UCSD-AML1 (cell line): ENCODE data around the gene TMPRSS5.

Experiments
- DNase-seq: peaks from one replicate; lab custom pipeline; 2025; ENCODE audit not compliant: unreplicated experiment; lab: John Stamatoyannopoulos, UW

Gene TMPRSS5

DNA sequence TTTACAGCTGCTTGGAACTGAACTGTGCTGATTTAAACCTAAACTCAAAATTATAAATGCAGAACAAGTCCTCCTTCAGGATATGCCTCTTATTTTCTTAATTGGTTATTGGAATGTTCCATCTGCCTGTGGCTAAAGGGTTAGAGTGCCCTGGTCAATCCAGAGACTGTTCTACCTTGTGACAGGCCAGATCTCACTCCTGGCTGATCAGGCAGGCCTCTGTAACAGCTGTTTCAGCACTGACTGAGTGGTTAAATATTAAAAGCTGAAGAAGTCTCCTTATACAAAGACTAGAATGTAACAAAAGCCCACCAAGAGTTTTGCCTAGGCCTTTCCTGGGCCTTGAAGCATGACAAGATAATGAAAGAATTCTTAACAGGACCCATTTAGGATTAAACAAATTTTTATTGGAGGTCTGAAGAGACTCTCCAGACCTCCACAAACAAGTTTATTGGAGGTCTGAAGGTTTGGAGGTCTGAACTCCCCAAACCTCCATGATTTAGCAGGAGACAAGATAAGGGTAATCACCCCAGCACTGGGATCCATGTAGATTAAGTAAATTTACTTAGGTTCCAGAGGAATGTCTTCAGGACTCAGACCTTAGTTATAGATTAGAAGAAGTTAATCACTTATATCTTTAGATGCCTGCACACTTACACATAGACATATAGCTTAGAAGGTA is 35.8 kb downstream of the TMPRSS5 start:
- DNase-seq: no peak

DNA sequence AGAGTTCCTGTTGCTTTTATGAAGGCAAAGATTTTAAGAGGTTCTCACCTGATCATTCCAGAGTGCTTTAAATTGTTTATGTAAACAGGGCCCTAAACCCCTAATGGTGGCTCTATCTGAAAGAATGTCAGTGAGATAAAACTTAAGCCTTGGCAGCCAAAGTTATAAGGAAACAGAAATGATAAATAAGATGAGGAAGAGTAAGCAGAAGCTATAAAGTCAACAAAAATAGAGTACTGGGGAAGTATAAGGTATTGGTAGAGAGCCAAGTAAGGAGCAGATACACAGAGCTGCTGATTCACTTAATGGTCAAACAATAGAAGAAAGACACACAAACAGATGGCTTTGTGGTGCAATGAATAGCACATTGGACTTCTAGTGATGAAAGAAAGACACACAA is 37.9 kb downstream of the TMPRSS5 start:
- no peak for DNase-seq

DNA sequence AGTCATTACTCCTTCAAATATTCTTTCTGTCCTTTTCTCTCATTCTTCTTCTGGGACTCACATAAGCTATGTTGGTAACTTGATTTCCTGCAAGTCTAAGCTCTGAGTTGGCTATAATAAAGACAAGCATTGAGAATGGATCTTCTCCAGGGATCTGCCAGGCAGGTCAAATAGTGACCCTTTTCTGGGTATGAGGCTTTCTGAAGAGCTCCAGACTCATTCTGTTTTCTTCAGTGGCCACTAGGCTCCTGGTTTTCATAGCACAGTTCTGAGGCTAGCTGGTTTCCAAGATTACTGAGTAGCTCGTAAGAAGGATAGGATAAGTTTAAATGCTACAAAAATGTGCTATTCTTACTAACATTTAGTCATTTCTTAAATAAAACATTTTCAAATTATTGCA is 38.3 kb downstream of the TMPRSS5 start:
- DNase-seq: no peak

DNA sequence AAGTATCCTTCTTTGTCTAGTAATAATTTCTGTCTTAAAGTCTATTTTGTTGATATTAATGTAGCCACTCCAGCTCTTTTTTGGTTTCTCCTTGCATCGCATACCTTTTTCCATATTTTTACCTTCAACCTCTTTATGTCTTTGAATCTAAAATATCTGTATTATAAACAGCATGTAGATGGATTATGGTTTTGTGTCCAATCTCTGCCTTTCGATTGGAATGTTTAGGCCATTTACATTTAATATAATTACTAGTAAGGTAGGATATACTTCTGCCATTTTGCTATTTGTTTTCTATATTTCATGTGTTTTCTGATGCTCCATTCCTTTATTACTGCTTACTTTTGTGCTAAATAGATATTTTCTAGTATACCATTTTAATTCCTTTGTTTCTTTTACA is 39.5 kb downstream of the TMPRSS5 start:
- DNase-seq: no peak

DNA sequence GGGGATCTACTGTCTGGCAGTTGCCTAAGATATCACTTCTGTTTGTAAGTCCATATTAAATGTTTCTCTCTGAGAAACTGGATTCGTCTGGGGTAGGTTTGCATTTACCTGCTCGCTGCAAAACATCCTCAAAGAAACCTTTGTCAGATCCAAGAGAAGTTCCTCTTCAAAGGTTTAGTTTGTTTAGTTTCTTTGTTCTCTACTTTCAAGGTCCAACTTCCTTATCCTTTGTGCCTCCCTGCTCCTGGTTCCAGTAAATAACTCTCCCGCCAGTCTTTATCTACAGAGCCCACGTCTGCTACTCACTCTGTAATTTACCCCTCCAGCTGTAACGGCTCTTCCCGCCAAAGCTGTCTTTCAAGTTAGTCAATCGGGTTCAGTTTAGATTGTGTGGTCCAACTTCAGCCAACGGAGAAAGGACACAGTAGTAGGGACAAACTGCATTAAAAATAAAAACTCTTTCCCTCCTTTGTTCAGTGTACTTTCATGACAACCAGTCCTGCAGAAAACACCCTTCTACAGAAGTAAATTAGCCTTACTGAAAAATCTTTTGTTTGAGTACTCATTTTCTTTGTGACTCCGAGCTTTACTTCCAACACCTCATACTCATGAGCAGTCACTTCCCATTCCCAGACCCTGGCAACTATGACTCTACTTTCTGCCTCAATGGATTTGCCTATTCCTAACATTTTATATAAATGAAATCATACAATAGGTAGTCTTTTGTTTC is 41.0 kb downstream of the TMPRSS5 start:
- DNase-seq: no peak

DNA sequence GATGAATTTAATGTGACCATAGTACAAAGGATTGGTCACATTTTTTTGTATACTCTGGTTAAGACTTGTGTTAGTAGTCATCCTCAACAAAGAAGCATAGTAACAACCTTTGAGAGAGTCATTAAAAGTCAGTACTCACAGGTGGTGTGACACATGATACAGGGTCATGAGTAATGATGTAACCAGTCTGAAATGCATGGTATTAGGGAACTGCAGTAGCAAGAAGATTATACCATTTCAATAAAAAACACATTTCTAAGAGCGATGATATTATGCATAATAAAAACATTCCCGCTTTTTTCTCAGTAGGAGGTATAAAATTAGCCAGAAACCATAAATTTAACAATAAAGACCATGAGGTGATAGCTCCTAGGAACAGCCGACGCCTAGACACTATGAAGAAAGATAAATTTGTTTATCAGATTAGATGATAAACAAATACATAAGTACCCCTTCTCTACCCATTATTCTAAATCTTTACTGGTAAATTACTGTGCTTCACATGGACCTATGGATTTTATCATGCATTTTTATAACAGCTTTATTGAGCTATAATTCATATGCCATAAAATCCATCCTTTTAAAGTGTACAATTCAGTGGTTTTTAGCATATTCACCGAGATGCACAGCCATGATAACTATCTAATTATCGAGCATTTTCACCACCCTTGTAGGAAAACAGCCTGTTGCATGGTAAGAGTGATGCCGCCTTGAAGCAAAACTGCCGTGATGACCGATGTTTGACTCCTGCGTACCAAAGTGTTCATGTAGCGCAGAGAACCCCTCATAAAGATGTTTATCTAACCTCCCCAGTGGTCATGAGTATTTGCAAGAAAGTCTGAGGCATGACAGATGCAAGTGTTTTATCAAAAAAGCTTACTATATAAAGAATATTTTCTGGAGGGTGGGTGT is 41.8 kb downstream of the TMPRSS5 start:
- DNase-seq: no peak

DNA sequence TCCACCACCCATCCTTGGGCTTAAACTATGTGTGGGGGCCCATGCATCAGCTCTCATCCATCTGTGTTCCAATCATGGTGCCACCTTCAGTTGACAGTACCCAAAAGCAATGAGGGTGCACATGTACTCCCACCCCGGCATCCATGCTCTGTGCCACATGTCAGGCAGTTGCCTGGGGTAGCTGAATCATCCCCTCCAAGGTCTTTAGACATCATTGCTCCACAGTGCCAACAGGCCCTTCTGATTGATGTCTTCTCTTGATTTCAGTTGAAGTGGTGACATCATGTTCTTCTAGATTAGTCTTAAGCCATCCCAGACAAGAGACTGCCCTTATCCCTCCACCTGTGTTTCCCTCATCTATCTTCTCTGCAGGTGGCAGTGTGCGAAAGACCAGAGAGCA is 42.5 kb downstream of the TMPRSS5 start:
- no peak for DNase-seq

DNA sequence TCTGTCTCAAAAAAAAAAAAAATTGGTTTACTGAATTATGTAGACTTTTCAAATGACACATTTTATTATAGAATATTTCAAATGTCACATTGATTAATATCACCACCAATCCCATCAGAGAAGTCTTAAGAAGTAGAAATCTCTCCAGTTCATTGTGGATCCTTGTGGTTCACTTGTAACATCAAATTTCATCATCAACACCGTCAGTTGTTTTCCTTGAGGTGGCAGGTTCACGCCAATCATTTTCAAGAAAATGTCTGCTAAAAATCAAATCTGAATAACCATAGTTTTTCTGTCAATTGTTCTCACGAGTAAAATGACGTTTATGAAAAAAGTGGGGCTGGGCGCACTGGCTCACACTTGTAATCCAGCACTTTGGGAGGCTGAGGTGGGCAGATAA is 50.3 kb downstream of the TMPRSS5 start:
- DNase-seq: no peak

DNA sequence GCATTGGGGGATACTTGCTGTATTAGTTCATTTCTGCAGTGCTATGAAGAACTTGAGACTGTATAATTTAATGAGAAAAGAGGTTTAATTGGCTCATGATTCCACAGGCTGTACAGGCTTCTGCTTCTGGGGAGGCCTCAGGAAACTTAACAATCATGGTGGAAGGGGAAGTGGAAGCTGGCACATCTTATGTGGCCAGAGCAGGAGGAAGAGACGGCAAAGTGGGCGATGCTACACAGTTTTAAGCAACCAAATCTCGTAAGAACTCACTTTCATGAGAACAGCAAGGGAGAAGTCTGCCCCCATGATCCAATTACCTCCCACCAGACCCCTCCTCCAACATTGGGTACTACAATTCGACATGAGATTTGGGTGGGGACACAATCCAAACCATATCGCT is 55.1 kb downstream of the TMPRSS5 start:
- no peak for DNase-seq

DNA sequence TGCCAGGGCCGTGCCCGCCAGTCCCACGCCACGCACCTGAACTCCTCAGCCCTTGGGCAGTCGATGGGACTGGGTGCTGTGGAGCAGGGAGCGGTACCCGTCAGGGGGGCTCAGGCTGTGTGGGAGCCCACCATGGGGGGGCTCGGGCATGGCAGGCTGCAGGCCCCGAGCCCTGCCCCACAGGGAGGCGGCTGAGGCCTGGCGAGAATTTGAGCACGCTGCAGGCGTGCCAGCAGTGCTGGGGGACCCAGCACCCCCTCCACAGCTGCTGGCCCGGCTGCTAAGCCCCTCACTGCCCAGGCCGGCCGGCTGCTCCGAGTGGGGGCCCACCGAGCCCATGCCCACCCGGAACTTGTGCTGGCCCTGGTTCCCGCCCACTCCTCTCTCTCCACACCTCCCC is 56.8 kb downstream of the TMPRSS5 start:
- DNase-seq: no peak

DNA sequence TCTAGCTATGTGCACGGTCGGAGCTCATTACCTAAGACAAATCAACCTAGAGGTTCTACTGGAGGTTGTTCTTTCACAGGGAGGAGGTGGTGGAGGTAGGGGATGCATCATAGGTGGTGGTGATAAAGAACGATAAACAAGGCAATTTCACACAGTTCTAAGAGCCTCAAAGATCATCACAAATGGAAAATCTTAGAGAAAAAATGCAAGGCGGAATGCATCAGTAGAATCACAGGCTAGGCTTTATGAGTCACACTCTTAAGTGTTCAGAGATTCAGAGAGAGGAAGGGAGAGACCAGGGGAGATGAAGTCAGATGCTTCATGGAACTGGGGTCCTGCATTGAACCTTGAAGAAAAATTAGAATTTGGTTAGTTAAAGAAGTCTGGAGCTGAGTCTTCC is 58.3 kb downstream of the TMPRSS5 start:
- no peak for DNase-seq

DNA sequence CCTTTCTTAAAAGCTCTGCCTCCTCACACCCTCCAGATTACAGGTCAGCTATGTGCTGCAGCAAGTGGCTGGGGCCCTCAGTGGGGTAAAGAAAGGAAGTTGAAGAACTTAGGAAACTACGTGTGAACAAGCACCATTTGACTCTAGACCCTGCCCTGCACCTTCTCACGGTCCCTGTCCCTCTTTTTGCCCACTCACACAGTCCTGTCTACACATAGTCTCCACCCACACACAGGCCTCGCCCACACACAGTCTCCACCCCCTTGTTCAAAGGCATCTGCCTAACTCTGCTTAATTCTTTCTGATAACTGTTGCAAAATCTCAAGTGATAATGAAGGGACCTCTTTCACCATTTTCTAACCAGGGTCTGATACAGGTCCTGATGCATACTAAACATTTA is 59.0 kb downstream of the TMPRSS5 start:
- no peak for DNase-seq

DNA sequence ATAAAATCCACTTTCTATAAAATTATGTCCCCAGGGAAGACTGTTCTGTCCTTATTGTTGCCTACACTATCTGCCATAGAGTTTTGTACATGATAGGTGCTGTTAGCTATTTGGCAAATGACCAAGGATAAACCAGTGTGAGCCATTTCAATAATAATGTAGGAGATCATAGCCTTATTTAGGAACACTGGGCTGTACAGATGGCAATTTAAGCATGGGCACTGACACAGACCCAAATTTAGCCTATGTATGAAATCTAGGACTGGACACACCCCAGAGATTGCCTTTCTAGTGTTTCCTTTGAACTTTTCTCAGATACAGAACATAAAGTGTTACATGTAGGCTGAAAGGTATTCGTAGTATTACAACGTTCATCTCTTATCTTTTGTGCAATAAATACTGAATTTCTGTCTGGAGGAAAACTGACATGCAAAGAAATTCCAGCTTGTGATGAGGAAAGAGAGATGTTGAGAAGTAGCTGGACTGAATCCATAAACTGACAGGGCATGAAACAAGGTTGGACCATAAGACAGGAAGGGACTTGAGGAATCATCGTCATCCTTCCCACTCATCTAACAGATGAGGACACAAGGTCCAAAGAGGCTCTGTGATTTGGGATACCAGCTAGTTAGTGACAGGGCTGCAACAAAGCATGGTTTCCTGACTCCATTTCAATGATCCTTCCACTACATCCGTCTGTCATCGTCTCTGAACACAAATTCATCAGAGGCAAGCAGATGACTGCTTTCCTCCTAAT is 60.3 kb downstream of the TMPRSS5 start:
- no peak for DNase-seq

DNA sequence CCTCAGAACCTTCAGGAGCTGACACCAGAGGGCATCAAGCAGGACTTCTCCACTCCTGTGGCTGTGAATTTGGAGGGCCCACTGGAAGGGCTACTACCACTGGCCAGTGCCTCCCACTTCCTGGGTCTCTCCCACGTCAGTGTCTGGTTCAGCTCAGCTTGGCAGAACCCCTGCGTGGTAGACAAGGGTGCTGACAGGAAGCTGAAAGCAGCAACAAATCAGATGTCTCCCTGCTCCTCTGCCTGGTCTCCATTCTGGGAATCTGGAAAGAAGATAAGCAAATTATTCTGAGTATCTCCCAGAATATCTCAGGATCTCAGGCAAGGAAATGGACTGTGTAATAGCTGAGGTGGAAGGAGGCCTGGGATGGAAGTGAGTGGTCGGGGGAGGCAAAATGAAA is 61.5 kb downstream of the TMPRSS5 start:
- DNase-seq: no peak

DNA sequence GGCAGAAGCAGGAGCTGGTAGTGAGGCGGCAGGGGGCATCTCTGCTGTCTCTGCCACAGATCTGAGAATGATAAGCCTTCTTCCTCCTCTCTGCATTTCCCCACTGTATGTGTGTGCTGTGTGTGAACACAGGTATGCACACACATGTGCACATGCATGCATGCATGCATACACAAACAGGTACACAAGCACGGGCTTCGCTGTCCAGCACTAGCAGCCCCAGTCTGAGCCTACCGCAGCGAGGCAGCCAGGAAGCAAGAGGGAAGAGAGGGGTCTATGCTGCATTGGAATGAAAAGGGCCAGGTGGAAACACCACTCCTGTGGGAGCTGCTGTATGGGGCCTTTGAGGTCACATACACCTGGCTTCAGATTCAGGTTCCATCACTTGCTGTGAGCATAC is 62.4 kb downstream of the TMPRSS5 start:
- DNase-seq: no peak

DNA sequence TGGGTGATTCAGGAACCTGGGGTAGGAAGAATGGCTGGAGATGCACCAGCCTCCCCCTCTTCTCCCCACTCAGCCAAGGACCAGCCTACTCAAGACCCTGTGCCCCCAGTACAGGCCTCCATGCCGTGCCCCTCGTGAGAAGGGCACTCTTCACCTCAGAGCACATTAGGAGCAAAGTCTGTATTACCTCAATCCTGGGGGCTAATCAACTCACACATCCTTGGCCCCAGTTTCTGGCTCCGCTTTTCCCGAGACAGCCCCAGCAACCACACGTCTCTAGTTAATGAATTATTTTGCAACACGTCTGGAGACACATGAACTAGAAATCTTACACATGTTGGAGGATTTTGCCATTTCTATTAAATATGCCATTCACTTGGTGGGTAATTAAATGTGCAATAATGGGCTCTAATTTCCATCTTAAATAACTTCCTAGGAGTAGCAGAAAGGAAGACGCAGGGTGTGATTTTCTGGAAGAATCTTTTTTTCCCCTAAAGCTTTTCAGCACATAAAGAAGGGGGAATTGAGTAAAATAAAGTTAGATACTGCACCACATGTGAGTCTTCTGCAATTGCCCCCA is 63.0 kb downstream of the TMPRSS5 start:
- no peak for DNase-seq

DNA sequence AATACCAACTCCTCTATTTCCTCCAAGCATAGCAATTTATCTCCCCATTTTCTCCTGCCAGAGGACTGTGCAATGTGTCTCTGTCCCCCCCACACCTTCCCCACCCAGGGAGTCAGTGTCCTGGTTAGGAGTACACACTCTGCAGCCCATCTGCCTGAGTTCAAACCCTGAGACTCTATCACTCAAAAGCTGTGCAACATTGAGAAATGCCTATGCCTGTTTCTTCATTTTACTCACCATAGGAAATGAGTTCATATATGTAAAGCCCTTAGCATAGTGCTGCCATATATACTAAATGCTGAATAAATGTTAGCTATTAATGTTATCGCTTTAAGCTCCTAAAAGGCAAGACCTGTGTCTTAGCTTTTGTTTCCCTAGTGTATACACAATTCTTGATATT is 64.0 kb downstream of the TMPRSS5 start:
- DNase-seq: no peak

DNA sequence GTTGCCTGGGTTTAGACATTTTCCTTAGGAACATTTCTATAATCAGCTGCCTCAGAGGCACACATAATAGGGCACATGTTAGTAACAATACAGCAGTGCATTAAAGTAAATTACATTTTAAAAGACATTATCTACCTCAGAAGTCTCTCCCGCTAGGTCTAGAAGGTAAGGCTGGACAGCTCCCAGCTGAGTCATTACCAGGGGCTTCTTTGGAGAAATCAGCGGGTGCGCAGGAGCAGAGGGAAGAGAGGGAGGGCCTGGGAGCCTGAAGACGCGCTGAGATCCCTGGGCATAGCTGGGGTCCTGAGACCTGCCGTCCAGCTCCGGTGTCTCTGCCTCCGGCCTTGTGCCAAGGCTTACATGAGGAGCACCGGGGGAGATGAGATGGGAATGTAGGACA is 67.7 kb downstream of the TMPRSS5 start:
- no peak for DNase-seq

DNA sequence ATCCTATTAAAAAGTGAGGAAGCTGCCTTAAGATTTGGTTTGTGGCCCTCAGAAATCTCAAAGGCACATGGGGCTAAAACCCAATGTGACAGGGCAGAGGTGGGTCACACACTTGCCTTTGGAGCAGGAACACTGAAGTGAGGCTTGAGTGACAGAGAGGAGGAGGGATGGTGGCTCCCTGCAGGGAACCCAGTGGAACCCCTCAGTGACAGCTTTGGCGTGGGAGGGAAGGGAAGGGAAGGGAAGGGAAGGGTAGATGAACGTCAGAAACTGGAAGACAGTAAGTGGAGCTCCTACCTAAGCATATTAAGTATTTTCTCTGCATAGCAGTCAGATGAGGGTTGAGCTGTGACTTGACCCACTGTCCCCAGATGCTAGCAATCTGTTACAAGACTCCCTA is 68.5 kb downstream of the TMPRSS5 start:
- no peak for DNase-seq
